ENCODE data around the gene KAZN.

KAZN gene

GRCh38 chr1:15156807-15157380 lies 558.4 kb downstream of the KAZN start:
- DNase-seq (ENCODE audit: low read depth in 3 of 3) = no peak

GRCh38 chr1:15157524-15158399 lies 559.3 kb downstream of the KAZN start:
- no peak for DNase-seq (ENCODE audit: low read depth in 3 of 3)

DNA sequence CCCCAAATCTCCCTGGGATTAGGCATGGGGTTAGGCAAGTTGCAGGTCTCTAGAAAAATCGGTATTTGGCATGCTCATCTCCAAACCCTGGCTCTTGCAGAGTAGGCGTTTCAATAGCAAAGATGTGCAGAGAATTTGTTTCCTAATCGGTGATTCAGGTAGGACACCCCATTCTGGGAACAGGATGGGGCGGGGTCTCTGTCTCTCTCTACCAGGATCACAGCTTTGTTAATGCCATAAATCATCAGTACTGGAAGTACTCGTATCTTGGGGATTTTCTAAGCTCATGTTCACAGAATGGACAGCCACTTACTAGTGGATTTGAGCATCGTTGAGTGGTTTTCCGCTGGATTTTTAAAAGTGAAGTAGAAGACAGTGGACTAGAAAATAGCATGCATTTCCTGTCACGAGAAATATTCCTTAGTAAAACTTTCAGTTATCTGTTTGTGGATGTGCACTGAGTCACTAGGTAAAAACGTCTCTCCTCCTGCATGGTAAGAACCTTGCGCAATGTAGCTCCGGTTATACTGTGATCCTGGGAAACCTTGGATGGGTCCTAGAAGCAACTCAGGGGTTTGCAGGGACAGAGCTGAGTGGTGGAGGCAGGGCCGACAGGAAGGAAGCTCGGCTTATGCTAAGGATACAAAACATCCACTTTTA lies 560.2 kb downstream of the KAZN start:
- no peak for DNase-seq (ENCODE audit: low read depth in 3 of 3)

- no peak for DNase-seq (ENCODE audit: low read depth in 3 of 3)
These were observed 560.7 kb downstream of the KAZN start for GRCh38 chr1:15159166-15159555.

DNA sequence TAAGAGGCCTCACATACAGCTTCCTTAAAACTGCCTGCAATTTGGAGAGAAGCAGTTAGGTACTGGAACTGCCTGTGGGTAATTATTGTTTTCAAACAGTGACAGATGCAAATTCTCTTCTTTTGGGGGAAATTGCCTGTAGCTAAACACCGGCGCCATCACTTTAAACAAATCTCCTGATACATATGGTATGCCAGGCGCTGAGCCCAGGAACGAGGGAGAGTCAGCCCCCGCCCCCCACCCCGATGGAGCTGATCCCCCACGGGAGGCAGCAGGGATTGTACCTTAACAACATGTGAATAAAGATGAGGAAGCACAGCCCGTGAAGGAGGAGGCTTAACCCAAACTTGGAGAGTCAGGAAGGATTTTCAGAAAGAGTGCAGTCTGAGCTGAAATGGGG lies 562.1 kb downstream of the KAZN start:
- no peak for DNase-seq (ENCODE audit: low read depth in 3 of 3)

DNA sequence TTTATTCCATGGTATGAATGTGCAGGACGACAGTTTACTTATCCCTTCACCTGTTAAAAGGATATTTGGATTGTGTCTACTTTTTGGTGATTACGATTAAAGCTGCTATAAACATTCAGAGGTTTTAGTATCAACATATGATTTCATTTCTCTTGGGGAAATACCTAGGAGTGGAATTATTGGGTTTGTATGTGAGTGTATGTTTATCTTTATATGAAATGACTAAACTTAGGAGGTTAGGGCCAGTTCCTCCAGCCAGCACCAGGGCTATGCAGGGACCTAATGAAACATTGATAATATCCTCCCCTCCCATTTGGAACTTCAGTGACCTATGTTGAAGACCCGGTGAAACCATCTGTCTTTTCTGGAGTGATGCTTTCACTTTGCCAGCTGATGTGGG lies 568.9 kb downstream of the KAZN start:
- DNase-seq (ENCODE audit: low read depth in 3 of 3) = no peak

All from stimulated activated CD4-positive, alpha-beta T cell treated with anti-CD3 and anti-CD28 coated beads, TNF-alpha, amount 100 ng/mL, for 24 hours (primary cell).